Thyroid gland (tissue), 4 donors: ENCODE results near the gene ATG2A. TPM values are rescaled to one million over a fixed set of nuclear protein-coding genes. Genes with fewer than 3 reads are reported as not detected.
A peak's percentile ranks its signal among the peaks of the same experiment; 100 is the strongest.

Experiments used
- DNase-seq, 2 donors: peaks; one replicate each; pipeline ENCODE4 v3.0.0-alpha.2; 2019
- H3K27ac ChIP-seq, 3 donors: fragments of 200-600 bp; sonication (generic); 1 replicate in 2 of 3; 2 replicates in 1 of 3; pipeline ENCODE4 v1.5.1; 2016 to 2019; ENCODE audit warnings: mild to moderate bottlenecking in 1 of 3, moderate library complexity in 1 of 3
- H3K27me3 ChIP-seq: fragments of 200-600 bp; sonication (generic); one replicate; pipeline ENCODE4 v1.5.1; 2019
- H3K36me3 ChIP-seq, 2 donors: fragments of 200-600 bp; sonication (generic); one replicate each; pipeline ENCODE4 v1.5.1; 2016 to 2019
- H3K4me1 ChIP-seq, 2 donors: fragments of 200-600 bp; sonication (generic); one replicate each; pipeline ENCODE4 v1.5.1; 2017 to 2019
- H3K4me3 ChIP-seq, 3 donors: fragments of 200-600 bp; sonication (generic); replicated peaks in 1 of 3; 1 replicate in 2 of 3; 2 replicates in 1 of 3; pipeline ENCODE4 v1.5.1; 2016; ENCODE audit warnings: mild to moderate bottlenecking in 1 of 3
- H3K9me3 ChIP-seq: fragments of 200-600 bp; sonication (generic); one replicate; pipeline ENCODE4 v1.5.1; 2017
- POLR2A ChIP-seq, 2 donors: fragments of 450-650 bp; IDR thresholded peaks; one replicate each; pipeline ENCODE4 v1.6.1; 2017; ENCODE audit warnings: antibody characterized with exemption in 2 of 2, mild to moderate bottlenecking in 2 of 2, moderate library complexity in 1 of 2
- WGBS, 2 donors: methylation state at CpG; one replicate each; pipeline ENCODE4 v1.1.5; 2017; 5-methylcytosine and 5-hydroxymethylcytosine counted together
- intact Hi-C: fragments of 100-400 bp; cut with DNase I; formaldehyde crosslinking; loops from one replicate; pipeline ENCODE4 v1.15.1; 2023
- total RNA-seq, 4 donors: library from RNA; depleted of rRNA; stranded (reverse); fragments of >200 nt; gene quantifications; one replicate each; pipeline ENCODE4 v1.2.3, GENCODE V29; 2016
- TF ChIP-seq, protein P1 (sequence below), 6 experiments: fragments of 200-600 bp in 3 of 6; fragments of 450-650 bp in 3 of 6; sonication (generic) in 3 of 6; IDR thresholded peaks; one replicate each; pipeline ENCODE4 v1.5.1; 2016 to 2019; ENCODE audit warnings: antibody characterized with exemption in 6 of 6, mild to moderate bottlenecking in 2 of 6, inconsistent platforms in 1 of 6, moderate library complexity in 1 of 6

ATG2A gene
- total RNA-seq, 4 donors from 2014 or later, result 19.5 to 43.1 (median 36.7) TPM

DNA sequence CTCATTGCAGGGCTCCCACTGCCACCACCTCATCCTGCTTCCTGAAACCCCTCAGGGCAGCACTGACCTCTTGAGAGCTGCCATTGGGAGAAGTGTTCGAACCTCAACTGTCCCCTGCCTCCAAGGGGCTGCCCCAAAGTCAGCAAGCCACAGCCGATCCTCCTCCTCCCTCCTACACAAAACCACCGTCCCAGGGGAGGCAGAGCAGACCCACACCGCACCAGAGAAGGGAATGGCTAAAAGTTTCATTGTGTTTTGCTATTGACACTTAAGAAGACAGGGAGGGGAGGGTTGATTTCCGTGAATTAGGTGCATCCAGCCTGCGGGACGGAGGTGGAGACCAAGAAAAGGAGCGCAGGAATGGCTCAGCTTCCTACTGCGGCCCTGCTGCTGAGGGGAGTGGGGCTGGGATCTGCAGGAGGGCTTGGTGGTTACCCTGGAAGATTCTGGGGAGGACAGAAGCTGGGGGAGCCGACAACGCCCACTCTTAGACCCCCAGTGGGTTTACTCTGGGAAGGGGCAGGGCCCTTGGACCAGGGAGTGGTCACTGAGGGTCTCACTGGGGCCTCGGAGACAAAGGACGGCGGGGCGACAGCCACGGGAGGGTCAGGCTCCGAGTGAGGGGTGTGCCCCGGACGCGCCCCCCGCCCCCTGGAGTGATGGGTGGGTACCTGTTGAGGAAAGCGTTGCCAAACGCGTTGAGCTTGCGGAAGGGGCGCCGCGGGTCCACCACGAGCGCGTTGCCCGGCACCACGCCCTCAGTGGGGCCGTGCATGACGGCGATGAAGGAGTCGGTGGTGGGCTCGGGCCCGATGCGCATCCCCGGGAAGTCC lies 39.4 kb downstream of the ATG2A start:
- H3K36me3 ChIP-seq, result peaks cover 10 to 14% of the 10 kb centered on the region in 2 donors
- H3K4me3 ChIP-seq, result peak overlapping the region; percentile 75 to 97 (median 97)
- intact Hi-C loops, result no loop called here
- DNase-seq, result peak in 1 of 2 donors; percentile 15
- H3K27me3 ChIP-seq, result no peaks in the 10 kb centered on the region
- H3K4me1 ChIP-seq, result peaks cover 37 to 38% of the 10 kb centered on the region in 2 donors
- no peaks in the 10 kb centered on the region for H3K9me3 ChIP-seq
- WGBS, 2 donors, result 0 to 1% methylated on average over 11 to 25 of the region's 41 CpGs
- TF ChIP-seq POLR2A (IDR thresholded peaks at IDR 0.05), result no peak
- peak overlapping the region; percentile 9 to 80 (median 77) for H3K27ac ChIP-seq

DNA sequence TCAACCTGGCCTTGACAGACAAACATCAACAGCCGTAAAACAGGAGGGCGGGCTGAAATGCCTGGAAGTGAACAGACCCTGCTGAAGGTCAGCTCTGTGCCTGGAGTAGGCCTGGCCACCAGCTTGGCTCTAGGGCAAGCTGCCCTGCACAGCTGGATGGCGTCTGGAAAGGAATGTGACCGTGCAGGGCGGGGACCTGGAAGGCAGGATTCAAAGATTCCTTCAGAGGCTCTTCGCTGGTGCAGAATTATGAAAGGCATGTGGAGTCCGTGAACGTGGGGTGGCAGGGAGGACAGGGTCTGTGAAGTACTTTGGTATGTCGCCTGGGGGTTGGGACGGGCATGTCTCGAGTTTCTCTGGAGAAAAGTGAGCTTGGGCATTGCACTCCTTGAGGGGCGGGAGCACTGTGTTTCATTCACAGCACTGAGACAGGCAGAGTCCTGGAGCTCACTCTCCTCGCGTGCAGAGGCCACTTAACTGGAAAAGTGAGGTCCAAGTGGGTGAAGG lies 40.1 kb downstream of the ATG2A start:
- TF ChIP-seq POLR2A (IDR thresholded peaks at IDR 0.05), result peak in 1 of 2 donors; percentile 44
- TF ChIP-seq, protein P1, sequence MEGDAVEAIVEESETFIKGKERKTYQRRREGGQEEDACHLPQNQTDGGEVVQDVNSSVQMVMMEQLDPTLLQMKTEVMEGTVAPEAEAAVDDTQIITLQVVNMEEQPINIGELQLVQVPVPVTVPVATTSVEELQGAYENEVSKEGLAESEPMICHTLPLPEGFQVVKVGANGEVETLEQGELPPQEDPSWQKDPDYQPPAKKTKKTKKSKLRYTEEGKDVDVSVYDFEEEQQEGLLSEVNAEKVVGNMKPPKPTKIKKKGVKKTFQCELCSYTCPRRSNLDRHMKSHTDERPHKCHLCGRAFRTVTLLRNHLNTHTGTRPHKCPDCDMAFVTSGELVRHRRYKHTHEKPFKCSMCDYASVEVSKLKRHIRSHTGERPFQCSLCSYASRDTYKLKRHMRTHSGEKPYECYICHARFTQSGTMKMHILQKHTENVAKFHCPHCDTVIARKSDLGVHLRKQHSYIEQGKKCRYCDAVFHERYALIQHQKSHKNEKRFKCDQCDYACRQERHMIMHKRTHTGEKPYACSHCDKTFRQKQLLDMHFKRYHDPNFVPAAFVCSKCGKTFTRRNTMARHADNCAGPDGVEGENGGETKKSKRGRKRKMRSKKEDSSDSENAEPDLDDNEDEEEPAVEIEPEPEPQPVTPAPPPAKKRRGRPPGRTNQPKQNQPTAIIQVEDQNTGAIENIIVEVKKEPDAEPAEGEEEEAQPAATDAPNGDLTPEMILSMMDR (IDR thresholded peaks at IDR 0.05), result no peak
- WGBS, 2 donors, result 9 to 12% methylated on average over 13 to 14 of the region's 14 CpGs
- H3K9me3 ChIP-seq, result no peaks in the 10 kb centered on the region
- peak overlapping the region; percentile 77 to 82 (median 80) for H3K27ac ChIP-seq
- peaks cover 37 to 38% of the 10 kb centered on the region in 2 donors for H3K4me1 ChIP-seq
- H3K27me3 ChIP-seq, result no peaks in the 10 kb centered on the region
- intact Hi-C loops, result no loop called here
- DNase-seq, result peak; percentile 92 to 94
- H3K4me3 ChIP-seq, result peak overlapping the region; percentile 75 to 97 (median 97)
- peaks cover 11 to 16% of the 10 kb centered on the region in 2 donors for H3K36me3 ChIP-seq

DNA sequence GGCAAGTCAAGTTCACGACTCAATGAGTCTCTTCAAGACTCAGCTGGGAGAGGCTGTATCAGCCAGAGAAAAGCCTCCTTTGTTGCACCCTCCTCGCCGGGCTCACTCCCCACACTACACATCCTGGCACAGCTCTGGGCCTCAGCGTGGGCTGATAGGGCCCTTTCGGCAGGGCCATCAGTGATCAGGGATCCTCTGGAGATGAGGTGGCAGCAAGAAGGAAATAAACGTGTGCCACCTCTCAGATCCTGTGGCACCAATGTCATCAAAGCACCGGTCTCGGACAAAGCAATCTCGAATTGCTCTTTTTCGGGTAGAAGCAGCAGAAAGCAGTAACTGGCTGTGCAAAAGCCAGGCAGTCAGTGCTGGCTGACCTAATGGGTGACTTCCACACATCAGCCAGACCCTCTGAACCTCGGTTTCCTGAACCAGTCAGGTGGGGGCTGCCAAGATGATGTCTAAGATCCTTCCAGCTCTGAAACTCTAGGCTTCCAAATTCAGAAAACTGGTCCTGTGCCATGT lies 40.7 kb downstream of the ATG2A start:
- DNase-seq, result no peak
- Histone ChIP-seq H3K27me3 (no peaks in the 10 kb centered on the region), H3K4me1 (peaks cover 37 to 43% of the 10 kb centered on the region in 2 donors), H3K36me3 (peaks cover 11 to 16% of the 10 kb centered on the region in 2 donors), H3K27ac (peak overlapping the region; percentile 77 to 82 (median 80)), H3K4me3 (peak overlapping the region in 1 of 3 donors; percentile 75), H3K9me3 (no peaks in the 10 kb centered on the region)
- no peak for TF ChIP-seq POLR2A (IDR thresholded peaks at IDR 0.05)
- TF ChIP-seq, protein P1 (IDR thresholded peaks at IDR 0.05), result no peak
- 34 to 37% methylated on average over 11 of the region's 11 CpGs for WGBS, 2 donors
- intact Hi-C loops, result no loop called here

DNA sequence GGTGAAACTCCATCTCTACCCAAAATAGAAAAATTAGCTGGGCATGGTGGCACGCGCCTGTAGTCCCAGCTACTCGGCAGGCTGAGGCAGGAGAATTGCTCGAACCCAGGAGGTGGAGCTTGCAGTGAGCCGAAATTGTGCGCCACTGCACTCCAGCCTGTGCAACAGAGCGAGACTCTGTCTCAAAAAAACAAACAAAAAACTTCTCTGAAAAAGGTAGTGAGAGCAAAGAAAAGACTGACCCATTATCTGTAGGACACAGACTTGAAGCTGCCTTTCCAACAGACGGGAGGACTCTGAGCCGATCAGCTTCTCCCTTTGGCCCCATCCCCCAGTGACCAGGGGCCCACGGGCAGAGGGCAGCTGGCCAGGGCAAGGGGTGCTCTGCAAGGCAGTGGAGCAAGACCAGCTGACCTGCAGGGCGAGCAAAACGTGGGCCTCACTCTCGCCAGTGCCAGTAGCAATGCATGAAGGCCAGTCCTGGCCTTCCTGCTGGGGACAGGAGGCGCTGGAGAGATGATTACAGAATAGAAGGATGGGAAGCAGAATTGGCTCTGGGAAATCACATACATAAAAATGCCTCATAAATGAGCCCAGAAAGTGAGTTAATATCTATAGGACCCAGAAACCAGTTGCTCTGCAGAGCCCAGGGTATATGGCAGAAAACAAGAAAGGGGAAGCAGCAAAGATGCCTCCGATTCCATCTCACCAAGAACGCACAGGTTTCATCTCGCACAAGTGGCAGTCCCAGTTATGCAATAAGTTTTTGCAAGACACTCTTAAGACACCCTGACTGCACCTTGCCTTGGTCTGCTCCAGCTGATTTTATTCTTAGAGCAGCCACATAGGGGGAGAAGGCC lies 41.4 kb downstream of the ATG2A start:
- DNase-seq, result peak; percentile 64 to 69
- no peaks in the 10 kb centered on the region for H3K9me3 ChIP-seq
- 30 to 32% methylated on average over 17 of the region's 17 CpGs for WGBS, 2 donors
- H3K27ac ChIP-seq, result peak overlapping the region; percentile 77 to 82 (median 80)
- H3K4me3 ChIP-seq, result peak overlapping the region in 1 of 3 donors; percentile 75
- no peaks in the 10 kb centered on the region for H3K27me3 ChIP-seq
- H3K4me1 ChIP-seq, result peaks cover 41 to 50% of the 10 kb centered on the region in 2 donors
- peaks cover 11 to 16% of the 10 kb centered on the region in 2 donors for H3K36me3 ChIP-seq
- no peak for TF ChIP-seq POLR2A (IDR thresholded peaks at IDR 0.05)
- TF ChIP-seq, protein P1 (IDR thresholded peaks at IDR 0.05), result no peak
- intact Hi-C loops, result no loop called here
